Ovary (tissue), 9 donors: Measurements from ENCODE around the gene NRAP. TPM values are rescaled to one million over a fixed set of nuclear protein-coding genes. Genes with fewer than 3 reads are reported as not detected.

Experiments
- DNase-seq, 5 donors: peaks; one replicate each; pipeline ENCODE4 v3.0.0-alpha.2; 2019 to 2020
- H3K27ac ChIP-seq, 2 donors: fragments of 200-600 bp; one replicate each; pipeline versions ENCODE4 v1.5.1 to v1.8.0; 2019 to 2022
- H3K27me3 ChIP-seq: fragments of 200-600 bp; one replicate; pipeline ENCODE4 v1.8.0; 2022
- H3K36me3 ChIP-seq: fragments of 200-600 bp; sonication (generic); one replicate; pipeline ENCODE4 v1.5.1; 2019
- H3K4me1 ChIP-seq: one replicate; pipeline ENCODE4 v1.8.1; 2013; ENCODE audit warnings: mild to moderate bottlenecking, moderate library complexity; ENCODE audit not compliant: insufficient read depth
- H3K4me3 ChIP-seq: fragments of 200-600 bp; sonication (generic); one replicate; pipeline ENCODE4 v1.5.1; 2017
- H3K9me3 ChIP-seq, 2 donors: fragments of 200-600 bp in 1 of 2; sonication (generic) in 1 of 2; one replicate each; pipeline versions ENCODE4 v1.5.1 to v1.8.1; 2013 to 2019; ENCODE audit warnings: mild to moderate bottlenecking in 1 of 2, moderate library complexity in 1 of 2
- EP300 ChIP-seq: sonication (generic); formaldehyde crosslinking; IDR thresholded peaks from one replicate; pipeline ENCODE4 v1.6.1; 2017; ENCODE audit warnings: antibody characterized with exemption
- POLR2A ChIP-seq: fragments of 450-650 bp; IDR thresholded peaks from one replicate; pipeline ENCODE4 v1.6.1; 2017; ENCODE audit warnings: antibody characterized with exemption, mild to moderate bottlenecking, moderate library complexity
- WGBS, 3 donors: extraction: QIAGEN DNeasy Blood & Tissue Kit in 1 of 3; methylation state at CpG; one replicate each; pipeline versions ENCODE4 v1.1.5 to v1.1.7; 2013 to 2017; 5-methylcytosine and 5-hydroxymethylcytosine counted together
- intact Hi-C, 4 donors: fragments of 100-400 bp; cut with DNase I; formaldehyde crosslinking; loops; one replicate each; pipeline versions ENCODE4 v1.11.0 to v1.15.1; 2022 to 2023
- polyA plus RNA-seq, 2 donors: library from polyadenylated mRNA; stranded (reverse); fragments of 200-250 nt in 1 of 2; fragments of 350-450 nt in 1 of 2; fragmentation: Illumina TruSeq in 1 of 2; extraction: RNeasy Lipid Tissue Mini Kit (QIAGEN cat#74804) in 1 of 2; gene quantifications; one replicate each; pipeline ENCODE4 v1.2.3, GENCODE V29; 2013 to 2014
- total RNA-seq, 7 donors: library from RNA; depleted of rRNA in 2 of 7; stranded (reverse); fragments of >200 nt in 2 of 7; fragmentation: NEBNext Ultra II Directional in 3 of 7; extraction: Animal tissue kit (Norgen Biotek cat#: 25700) in 3 of 7; gene quantifications; one replicate each; pipeline versions ENCODE4 v1.1.0 to v1.2.4, GENCODE V29; 2016 to 2023
- TF ChIP-seq, protein P1 (sequence below), 3 donors: fragments of 450-650 bp in 2 of 3; fragments of 200-600 bp in 1 of 3; IDR thresholded peaks; one replicate each; pipeline versions ENCODE4 v1.5.1 to v1.8.0; 2016 to 2022; ENCODE audit warnings: antibody characterized with exemption in 3 of 3, mild to moderate bottlenecking in 1 of 3
- donor health status: DM: no; HTN: no; CAD: no; lungs with moderate emphysema.
- donor health status: DM: no; HTN: no; CAD: no.
- donor health status: Bipolar disorder and iron deficiency.
- donor health status: DM: yes; HTN: yes; CAD: no.
- donor health status: DM: no; HTN: no; CAD: no.
- donor health status: DM: yes; HTN: yes; CAD: no.

Gene NRAP
- total and polyA plus RNA-seq, 9 donors, result 0.02 to 0.25 (median 0.11) TPM; not detected in 2

DNA sequence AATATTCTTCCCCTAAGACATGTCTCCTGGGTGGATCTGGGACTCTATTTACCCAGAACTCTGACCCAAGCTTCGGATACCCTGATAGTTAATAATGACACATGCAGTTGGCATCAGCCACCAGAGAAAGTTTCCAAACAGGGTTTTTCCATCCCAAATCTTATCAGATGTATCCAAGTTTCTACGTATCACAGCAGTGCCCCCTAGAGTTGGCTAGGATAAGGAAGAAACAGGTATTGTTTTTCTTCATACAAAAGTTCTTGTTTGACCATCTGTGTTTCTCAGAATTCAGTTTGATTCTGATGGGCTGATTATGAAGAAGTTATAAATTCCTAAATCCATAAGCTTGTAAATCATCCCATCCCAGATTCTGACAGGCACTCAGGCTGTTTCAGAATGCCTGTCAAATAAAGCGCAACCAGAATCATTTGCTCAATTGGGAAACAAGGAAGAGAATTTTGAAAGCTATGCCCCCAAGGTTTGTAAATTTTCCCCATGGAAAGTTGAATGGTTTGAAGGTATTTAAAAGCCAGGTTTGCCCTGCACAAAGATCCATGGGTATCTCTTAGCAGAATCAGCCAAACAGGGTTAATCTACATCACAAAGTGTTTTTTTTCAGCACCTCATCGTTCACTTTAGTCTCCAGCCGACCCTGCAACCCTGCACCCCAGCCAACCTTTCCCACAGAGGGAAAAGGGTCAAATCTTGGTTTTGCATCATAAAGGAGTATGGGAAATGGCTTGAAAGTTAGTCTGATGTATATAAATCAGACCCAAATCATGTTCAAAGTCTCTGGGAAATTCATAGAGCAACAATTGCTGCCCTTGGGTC is 47.4 kb downstream of the NRAP start:
- Histone ChIP-seq H3K36me3 (no peaks in the 10 kb centered on the region), H3K9me3 (no peaks in the 10 kb centered on the region), H3K4me1 (no peaks in the 10 kb centered on the region), H3K27me3 (no peaks in the 10 kb centered on the region), H3K27ac (no peak overlapping the region), H3K4me3 (no peak overlapping the region)
- WGBS, 3 donors, result 9 to 17% (median 15%) methylated on average over 5 of the region's 5 CpGs
- DNase-seq, result no peak
- intact Hi-C loops, result no loop called here
- TF ChIP-seq EP300, result no peak
- TF ChIP-seq, protein P1, sequence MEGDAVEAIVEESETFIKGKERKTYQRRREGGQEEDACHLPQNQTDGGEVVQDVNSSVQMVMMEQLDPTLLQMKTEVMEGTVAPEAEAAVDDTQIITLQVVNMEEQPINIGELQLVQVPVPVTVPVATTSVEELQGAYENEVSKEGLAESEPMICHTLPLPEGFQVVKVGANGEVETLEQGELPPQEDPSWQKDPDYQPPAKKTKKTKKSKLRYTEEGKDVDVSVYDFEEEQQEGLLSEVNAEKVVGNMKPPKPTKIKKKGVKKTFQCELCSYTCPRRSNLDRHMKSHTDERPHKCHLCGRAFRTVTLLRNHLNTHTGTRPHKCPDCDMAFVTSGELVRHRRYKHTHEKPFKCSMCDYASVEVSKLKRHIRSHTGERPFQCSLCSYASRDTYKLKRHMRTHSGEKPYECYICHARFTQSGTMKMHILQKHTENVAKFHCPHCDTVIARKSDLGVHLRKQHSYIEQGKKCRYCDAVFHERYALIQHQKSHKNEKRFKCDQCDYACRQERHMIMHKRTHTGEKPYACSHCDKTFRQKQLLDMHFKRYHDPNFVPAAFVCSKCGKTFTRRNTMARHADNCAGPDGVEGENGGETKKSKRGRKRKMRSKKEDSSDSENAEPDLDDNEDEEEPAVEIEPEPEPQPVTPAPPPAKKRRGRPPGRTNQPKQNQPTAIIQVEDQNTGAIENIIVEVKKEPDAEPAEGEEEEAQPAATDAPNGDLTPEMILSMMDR (IDR thresholded peaks at IDR 0.05), result no peak
- no peak for TF ChIP-seq POLR2A

DNA sequence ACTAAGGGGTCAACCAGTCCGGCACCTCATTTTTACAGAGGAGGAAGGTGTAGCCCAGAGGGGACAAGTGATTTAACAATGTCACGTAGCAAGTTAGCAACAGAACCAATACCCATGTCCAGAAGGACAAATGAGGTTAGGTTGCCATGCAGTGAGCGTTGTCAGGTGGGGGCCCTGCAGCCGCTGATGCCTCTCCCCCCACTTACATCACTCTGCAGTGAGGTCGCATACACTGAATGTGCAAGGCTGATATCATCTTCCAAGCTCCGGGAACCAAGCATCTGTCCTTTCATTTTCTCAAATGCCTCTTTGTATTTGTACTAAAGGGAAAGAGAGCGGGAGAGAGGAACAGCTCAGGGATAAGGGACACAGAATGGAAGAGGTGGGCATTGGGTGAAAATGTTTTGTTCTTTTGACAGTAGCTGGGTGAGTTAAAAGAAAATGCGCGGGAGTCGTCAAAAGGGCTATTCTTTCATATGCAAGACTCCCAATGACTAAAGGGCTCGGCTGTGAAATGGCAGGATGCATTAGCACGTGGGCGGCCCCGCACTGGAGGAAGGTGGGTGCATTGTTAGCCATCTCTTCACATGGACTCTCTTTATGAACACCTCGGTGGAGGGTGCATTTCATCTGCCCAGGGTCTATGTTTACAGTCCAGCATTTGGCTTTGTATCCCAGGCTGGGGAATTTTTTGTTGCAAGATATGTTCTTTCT is 49.7 kb downstream of the NRAP start:
- Histone ChIP-seq H3K27me3 (no peaks in the 10 kb centered on the region), H3K4me1 (no peaks in the 10 kb centered on the region), H3K36me3 (no peaks in the 10 kb centered on the region), H3K27ac (no peak overlapping the region), H3K9me3 (no peaks in the 10 kb centered on the region), H3K4me3 (no peak overlapping the region)
- intact Hi-C loops, result no loop called here
- DNase-seq, result no peak
- TF ChIP-seq EP300 (no peak), POLR2A (no peak)
- TF ChIP-seq, protein P1 (IDR thresholded peaks at IDR 0.05), result no peak
- 55 to 61% (median 58%) methylated on average over 15 of the region's 15 CpGs for WGBS, 3 donors

DNA sequence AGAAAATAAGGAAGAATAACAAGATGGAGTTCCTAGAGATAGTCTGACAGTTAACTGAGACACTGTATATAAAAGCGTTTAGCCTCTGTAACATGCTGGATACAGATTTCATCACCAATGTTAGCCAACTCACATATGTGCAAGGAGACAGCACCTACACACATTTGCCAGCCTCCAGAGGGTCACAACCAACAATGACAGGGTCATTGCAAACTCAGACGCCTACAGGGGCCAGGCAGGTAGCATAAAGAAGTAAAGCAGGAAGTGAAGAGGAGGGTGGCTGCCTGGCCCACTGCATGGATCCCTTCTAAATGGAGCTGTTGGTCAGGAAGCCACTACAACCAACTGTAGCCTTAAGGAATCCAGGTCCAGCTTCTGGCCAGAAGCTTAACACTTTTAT is 50.4 kb downstream of the NRAP start:
- H3K4me1 ChIP-seq, result no peaks in the 10 kb centered on the region

DNA sequence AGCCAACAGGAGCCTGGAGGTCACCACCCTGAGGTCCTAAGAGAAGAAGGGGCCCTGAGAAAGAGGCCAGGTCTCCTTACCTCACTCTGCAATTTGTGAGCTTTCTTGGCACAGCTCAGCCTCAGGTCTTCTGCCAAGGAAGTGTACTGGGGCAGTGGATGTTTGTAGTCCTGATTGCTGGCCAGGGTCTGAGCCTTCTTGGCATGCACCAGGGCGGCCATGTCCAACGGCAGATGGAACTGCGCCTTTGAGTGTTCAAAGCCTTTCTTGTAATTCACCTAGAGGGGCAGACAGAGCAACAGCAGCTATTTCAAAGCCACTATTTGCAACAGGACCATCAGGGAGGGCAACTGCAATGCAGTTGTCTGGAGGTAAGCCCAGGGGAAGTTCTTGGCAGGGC is 51.7 kb downstream of the NRAP start:
- Histone ChIP-seq H3K27ac (no peak overlapping the region), H3K36me3 (no peaks in the 10 kb centered on the region), H3K27me3 (no peaks in the 10 kb centered on the region), H3K9me3 (no peaks in the 10 kb centered on the region), H3K4me3 (no peak overlapping the region), H3K4me1 (no peaks in the 10 kb centered on the region)
- DNase-seq, result no peak
- 53 to 71% (median 69%) methylated on average over 3 of the region's 3 CpGs for whole genome bisulfite sequencing, 3 donors
- TF ChIP-seq POLR2A (no peak), EP300 (no peak)
- TF ChIP-seq, protein P1 (IDR thresholded peaks at IDR 0.05), result no peak
- intact Hi-C loops, result no loop called here

More for the DNA sequence above, 50.4 kb downstream of the NRAP start:
- Histone ChIP-seq H3K4me3 (no peak overlapping the region), H3K27me3 (no peaks in the 10 kb centered on the region), H3K36me3 (no peaks in the 10 kb centered on the region), H3K9me3 (no peaks in the 10 kb centered on the region), H3K27ac (no peak overlapping the region)
- no peak for TF ChIP-seq POLR2A
- TF ChIP-seq, protein P1 (IDR thresholded peaks at IDR 0.05), result no peak
- no peak for TF ChIP-seq EP300
- 76 to 82% (median 77%) methylated on average over 2 of the region's 2 CpGs for WGBS, 3 donors
- DNase-seq, result no peak
- intact Hi-C loops, result no loop called here
